GM21390 (cell line): ENCODE data around the gene SMG6.
"Not testable (repeated sequence)": the region's sequence is repeated elsewhere in the genome, so short reads cannot be mapped to it uniquely, and the experiment has no call there.

Source experiments
- ATAC-seq: cut with Tn5 transposase; IDR thresholded peaks from one replicate; pipeline ENCODE4 v1.9.1; 2021; ENCODE audit not compliant: unreplicated experiment

Gene SMG6

GRCh38 chr17:2181206-2181896 is 122.2 kb downstream of the SMG6 start:
- ATAC-seq = no peak

- no peak for ATAC-seq
Observed at GRCh38 chr17:2180768-2181167, 122.8 kb downstream of the SMG6 start.

- ATAC-seq = no peak
Observed at GRCh38 chr17:2179615-2180295, 123.8 kb downstream of the SMG6 start.

- ATAC-seq = no peak
Observed at GRCh38 chr17:2178798-2179501, 124.6 kb downstream of the SMG6 start.

- no peak for ATAC-seq
Observed at GRCh38 chr17:2177235-2177811, 126.3 kb downstream of the SMG6 start.

GRCh38 chr17:2176499-2177169 is 127.0 kb downstream of the SMG6 start:
- no peak for ATAC-seq

GRCh38 chr17:2175294-2175628 is 128.3 kb downstream of the SMG6 start:
- no peak for ATAC-seq

- no peak for ATAC-seq
Observed at GRCh38 chr17:2174468-2175293, 128.9 kb downstream of the SMG6 start.

- ATAC-seq = no peak
Observed at GRCh38 chr17:2174014-2174413, 129.6 kb downstream of the SMG6 start.

- no peak for ATAC-seq
Observed at GRCh38 chr17:2172999-2173398, 130.6 kb downstream of the SMG6 start.

- ATAC-seq = no peak
Observed at GRCh38 chr17:2172077-2172851, 131.3 kb downstream of the SMG6 start.

GRCh38 chr17:2171702-2172076 is 131.9 kb downstream of the SMG6 start:
- no peak for ATAC-seq

GRCh38 chr17:2170023-2170422 is 133.6 kb downstream of the SMG6 start:
- ATAC-seq = no peak

- ATAC-seq = not testable (repeated sequence)
Observed at GRCh38 chr17:2165723-2166122, 137.9 kb downstream of the SMG6 start.

GRCh38 chr17:2158396-2158780 is 145.2 kb downstream of the SMG6 start:
- ATAC-seq = no peak

- no peak for ATAC-seq
Observed at GRCh38 chr17:2157675-2158395, 145.8 kb downstream of the SMG6 start.

- no peak for ATAC-seq
Observed at GRCh38 chr17:2157081-2157480, 146.5 kb downstream of the SMG6 start.

GRCh38 chr17:2156666-2157065 is 146.9 kb downstream of the SMG6 start:
- ATAC-seq = no peak

- ATAC-seq = no peak
Observed at GRCh38 chr17:2155573-2155972, 148.0 kb downstream of the SMG6 start.
